GM08714 (cell line): ENCODE measurements around the gene RTN1.

Source experiments
- H3K4me3 ChIP-seq: fragments of 200-500 bp; sonication (Bioruptor generic); 2 replicates; pipeline ENCODE4 v1.5.1; 2014; ENCODE audit warnings: mild to moderate bottlenecking, low read length, inconsistent platforms
- ZNF274 ChIP-seq: IDR thresholded peaks from 2 replicates; pipeline ENCODE4 v1.6.1; 2012; ENCODE audit warnings: mild to moderate bottlenecking, low read depth, low read length

Gene RTN1

GRCh38 chr14:59751578-59751977 lies 119.0 kb downstream of the RTN1 start:
- no peak overlapping the region for H3K4me3 ChIP-seq
- TF ChIP-seq ZNF274: no peak

DNA sequence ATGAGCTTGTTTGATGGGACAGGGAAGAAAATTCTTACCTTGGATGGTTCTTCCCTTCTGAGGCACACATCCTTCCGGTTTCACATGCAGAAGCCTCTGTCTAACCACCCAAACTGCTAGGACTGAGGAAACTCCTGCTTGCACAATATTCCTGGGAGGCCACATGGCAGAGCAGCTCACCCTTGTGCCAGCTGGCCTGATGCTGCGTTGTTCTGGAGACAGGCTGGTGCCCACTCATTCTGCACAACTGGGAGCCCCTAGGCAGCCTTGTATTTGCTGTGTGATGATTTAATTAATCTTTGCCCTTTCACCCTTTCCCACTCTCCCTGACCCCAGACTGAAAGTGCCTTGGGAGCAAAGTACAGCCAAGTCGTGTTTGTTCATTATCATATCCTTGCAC lies 130.8 kb downstream of the RTN1 start:
- no peak overlapping the region for H3K4me3 ChIP-seq
- TF ChIP-seq ZNF274: no peak

GRCh38 chr14:59728304-59728703 lies 142.3 kb downstream of the RTN1 start:
- no peak for TF ChIP-seq ZNF274
- H3K4me3 ChIP-seq: no peak overlapping the region

- H3K4me3 ChIP-seq: no peak overlapping the region
- no peak for TF ChIP-seq ZNF274
Observed at GRCh38 chr14:59727073-59727661, 143.4 kb downstream of the RTN1 start.

DNA sequence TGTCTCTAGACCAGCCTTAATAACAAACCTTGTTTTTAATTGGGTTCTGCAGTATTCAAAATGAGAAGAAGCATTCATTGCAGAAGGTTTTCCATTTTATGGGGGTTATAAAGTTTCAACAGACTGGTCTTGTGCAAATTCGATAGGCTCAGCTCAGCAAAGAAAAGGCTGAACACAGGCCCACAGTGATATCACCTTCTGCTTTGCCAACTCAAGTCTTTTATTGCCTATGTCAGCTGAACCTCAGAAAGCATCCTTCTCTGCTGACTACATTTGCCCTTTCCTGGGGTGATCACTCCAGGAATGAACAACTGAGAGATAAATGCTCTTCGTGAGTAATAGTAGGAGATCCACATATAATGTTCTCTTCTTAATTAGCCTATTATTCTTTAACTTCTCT lies 159.5 kb downstream of the RTN1 start:
- no peak for TF ChIP-seq ZNF274
- no peak overlapping the region for H3K4me3 ChIP-seq

DNA sequence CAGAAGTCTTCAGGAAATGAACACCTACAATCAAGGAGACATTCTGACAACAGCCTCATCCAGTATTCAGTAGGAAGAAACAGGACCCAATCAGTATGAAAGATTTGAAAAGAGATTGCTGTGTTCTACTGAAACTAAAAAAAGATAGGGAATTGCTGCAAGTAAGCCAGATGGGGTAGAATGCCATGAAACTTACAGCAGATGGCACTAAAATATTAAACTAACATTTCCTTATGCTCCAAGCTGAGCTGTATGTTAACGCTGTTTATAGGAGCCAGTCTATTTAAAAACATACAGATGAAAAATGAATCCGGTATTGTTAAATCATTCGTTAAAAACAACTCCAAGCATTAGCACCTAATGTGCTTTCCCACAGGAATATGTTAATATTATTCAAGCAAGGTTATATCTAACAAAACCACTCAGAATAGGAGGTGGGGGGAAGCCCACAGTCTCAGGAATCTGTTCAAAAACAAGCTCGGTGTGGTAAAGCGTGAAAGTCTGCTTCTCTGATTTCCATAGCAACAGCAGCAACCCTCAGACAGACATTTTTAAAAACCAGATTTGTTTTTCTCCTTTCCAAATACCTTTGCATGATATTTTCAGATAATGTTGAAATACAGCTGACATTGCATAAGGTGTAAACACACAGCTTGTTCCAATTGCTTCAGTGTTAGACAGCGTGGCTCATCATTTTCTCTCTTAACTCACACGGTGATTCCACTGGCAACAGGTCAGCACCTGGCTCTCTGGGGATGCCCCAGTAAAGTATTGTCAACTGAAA lies 162.6 kb downstream of the RTN1 start:
- H3K4me3 ChIP-seq: no peak overlapping the region
- TF ChIP-seq ZNF274: no peak

DNA sequence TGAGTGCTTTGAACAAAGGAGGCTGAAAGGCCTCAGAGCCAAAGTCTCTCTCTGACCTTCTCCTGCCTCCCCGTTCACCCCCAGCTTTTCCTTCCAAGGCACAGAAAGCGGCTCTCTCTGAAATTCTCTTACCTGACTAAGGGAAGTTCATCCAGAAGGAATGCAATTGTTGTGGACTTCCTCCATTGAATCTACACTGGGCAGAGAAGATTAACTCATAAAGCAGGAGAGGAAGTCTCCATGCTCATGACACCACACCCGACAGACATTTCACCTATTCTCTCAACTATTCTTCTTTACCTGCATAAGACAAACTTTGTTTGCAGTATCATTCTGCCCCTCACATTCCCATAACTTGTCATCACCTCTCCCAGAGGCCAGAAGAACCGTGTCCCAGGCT lies 164.7 kb downstream of the RTN1 start:
- H3K4me3 ChIP-seq: no peak overlapping the region
- TF ChIP-seq ZNF274: no peak

GRCh38 chr14:59705245-59705644 lies 165.3 kb downstream of the RTN1 start:
- no peak for TF ChIP-seq ZNF274
- no peak overlapping the region for H3K4me3 ChIP-seq

GRCh38 chr14:59704054-59704645 lies 166.4 kb downstream of the RTN1 start:
- no peak for TF ChIP-seq ZNF274
- H3K4me3 ChIP-seq: no peak overlapping the region

DNA sequence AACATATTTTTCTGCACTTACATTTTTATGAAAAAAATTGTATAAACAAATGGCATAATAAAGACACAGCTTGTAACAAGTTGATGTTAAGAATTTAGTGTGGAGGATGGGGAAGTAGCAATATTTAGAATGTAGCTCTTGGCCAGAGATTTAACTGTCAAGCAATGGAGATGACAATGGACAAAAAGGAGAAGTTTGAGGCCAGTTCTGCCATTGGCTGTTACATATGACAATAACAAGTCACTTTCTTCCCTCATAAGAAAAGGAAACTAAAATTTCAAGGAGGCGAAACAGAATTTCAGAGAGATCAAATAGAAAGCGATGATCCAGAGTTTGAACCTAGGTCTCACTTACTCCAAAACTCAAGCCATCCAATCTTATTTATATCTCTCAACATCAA lies 171.1 kb downstream of the RTN1 start:
- H3K4me3 ChIP-seq: no peak overlapping the region
- TF ChIP-seq ZNF274: no peak

DNA sequence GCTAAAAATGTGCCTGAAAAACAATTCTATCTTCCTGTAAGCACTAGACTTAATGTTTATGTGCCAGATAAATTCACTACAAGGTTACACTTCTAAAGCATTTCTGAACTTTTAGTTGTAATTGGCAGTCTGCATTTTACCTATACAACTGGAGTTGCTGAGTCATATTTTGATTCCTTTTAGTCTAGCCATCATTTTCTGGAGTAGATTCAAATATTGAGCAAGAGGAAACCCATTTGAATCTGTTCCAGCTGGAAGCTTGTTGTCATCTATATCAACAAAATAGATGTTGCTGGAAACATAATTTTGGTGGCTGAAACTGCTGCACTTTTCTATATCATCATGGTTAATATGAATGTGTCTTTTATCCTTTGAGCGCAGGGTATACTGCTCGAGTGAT lies 171.8 kb downstream of the RTN1 start:
- no peak for TF ChIP-seq ZNF274

DNA sequence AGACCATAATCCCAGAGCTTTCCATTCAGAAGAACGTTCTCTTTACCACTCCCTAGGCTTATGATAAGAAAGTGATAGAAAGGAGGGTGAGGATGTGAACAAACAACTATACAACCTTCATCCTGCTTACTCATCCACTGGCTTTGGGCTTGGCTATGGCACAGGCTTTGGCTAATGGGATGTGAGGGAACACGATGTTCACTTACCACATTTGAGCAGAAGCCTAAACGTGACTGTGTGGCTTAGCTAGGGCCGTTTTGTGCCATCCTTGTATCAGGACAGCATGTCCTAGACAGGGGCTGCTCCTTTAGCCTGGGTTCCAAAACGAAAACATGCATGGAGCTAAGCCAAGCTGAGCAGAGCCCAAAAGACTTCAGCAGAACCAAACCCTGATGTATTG lies 175.4 kb downstream of the RTN1 start:
- no peak for TF ChIP-seq ZNF274
- H3K4me3 ChIP-seq: no peak overlapping the region

More for the DNA sequence above, 171.8 kb downstream of the RTN1 start:
- H3K4me3 ChIP-seq: no peak overlapping the region

DNA sequence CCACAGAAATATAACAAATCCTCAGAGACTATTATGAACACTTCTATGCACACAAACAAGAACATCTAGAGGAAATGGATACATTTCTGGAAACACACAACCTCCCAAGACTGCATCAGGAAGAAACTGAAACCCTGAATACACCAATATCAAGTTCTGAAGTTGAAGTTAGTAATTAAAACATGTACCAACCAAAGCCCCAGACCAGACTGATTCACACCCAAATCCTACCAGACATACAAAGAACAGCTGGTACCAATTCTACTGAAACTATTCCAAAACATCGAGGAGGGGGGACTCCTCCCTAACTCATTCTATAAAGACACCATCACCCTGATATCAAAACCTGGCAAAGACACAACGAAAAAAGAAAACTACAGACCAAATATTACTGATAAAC lies 179.3 kb downstream of the RTN1 start:
- no peak for TF ChIP-seq ZNF274
- no peak overlapping the region for H3K4me3 ChIP-seq

DNA sequence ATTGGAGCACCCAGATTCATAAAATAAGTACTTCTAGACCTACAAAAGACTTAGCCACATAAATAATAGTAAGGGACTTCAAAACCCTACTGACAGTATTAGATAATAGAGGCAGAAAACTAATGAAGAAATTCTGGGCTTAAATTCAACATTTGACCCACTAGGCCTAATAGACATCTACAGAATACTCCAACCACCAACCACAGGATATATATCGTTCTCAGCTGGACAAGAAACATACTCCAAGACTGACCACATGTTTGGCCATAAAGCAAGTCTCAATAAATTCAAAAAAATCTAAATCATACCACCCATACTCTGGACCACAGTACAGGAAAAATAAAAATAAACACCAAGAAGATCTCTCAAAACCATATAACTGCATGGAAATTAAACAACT lies 180.2 kb downstream of the RTN1 start:
- TF ChIP-seq ZNF274: no peak
- H3K4me3 ChIP-seq: no peak overlapping the region
